Ishikawa (cell line): ENCODE measurements around the gene OSCP1.

ENCODE experiments used
- EP300 ChIP-seq: IDR thresholded peaks from 2 replicates; pipeline ENCODE4 v1.6.1; 2012; ENCODE audit warnings: borderline replicate concordance
- FOXM1 ChIP-seq: IDR thresholded peaks from 2 replicates; pipeline ENCODE4 v1.6.1; 2012; ENCODE audit warnings: low read depth, borderline replicate concordance
- NFIC ChIP-seq: IDR thresholded peaks from 2 replicates; pipeline ENCODE4 v1.6.1; 2012
- TAF1 ChIP-seq: IDR thresholded peaks from 2 replicates; pipeline ENCODE4 v1.6.1; 2012; ENCODE audit warnings: low read depth, mild to moderate bottlenecking
- TCF12 ChIP-seq: IDR thresholded peaks from 2 replicates; pipeline ENCODE4 v1.6.1; 2012; ENCODE audit warnings: low read depth
- TEAD4 ChIP-seq: IDR thresholded peaks from 2 replicates; pipeline ENCODE4 v1.6.1; 2012
- YY1 ChIP-seq: IDR thresholded peaks from 2 replicates; pipeline ENCODE4 v1.6.1; 2012; ENCODE audit warnings: low read depth
- TF ChIP-seq, protein P1 (sequence below): IDR thresholded peaks from 2 replicates; pipeline ENCODE4 v1.6.1; 2012
- TF ChIP-seq, protein P2 (sequence below): IDR thresholded peaks from 2 replicates; pipeline ENCODE4 v1.6.1; 2012

DNA sequence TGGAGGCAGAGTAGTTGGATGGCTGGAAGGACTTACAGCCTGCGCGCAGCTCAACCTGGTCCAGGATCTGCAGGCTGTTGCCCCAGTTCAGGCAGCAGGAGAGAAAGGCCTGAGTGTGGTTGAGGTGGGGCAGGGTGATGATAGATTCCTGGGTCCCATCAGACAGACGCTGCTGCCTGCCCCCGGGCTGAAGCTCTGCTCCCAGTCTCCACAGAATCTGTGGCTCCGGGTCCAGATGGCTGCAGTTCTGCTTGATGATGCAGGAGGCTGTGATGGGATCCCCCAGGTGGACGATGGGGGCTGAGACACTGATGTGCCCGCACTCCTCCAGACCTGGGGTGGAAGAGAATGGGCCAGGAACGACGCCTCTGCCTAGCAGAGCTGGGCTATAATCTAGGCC, 25.1 kb upstream of the OSCP1 start:
- TF ChIP-seq TEAD4: no peak
- no peak for TF ChIP-seq NFIC
- no peak for TF ChIP-seq YY1
- TF ChIP-seq TAF1: no peak
- TF ChIP-seq, protein P1, sequence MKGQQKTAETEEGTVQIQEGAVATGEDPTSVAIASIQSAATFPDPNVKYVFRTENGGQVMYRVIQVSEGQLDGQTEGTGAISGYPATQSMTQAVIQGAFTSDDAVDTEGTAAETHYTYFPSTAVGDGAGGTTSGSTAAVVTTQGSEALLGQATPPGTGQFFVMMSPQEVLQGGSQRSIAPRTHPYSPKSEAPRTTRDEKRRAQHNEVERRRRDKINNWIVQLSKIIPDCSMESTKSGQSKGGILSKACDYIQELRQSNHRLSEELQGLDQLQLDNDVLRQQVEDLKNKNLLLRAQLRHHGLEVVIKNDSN: no peak
- no peak for TF ChIP-seq EP300
- TF ChIP-seq TCF12: no peak
- no peak for TF ChIP-seq FOXM1
- TF ChIP-seq, protein P2, sequence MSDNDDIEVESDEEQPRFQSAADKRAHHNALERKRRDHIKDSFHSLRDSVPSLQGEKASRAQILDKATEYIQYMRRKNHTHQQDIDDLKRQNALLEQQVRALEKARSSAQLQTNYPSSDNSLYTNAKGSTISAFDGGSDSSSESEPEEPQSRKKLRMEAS: no peak
